IPS-20b (cell line): ENCODE measurements around the gene ADGRB3.
"Not testable (repeated sequence)": the region's sequence is repeated elsewhere in the genome, so short reads cannot be mapped to it uniquely, and the experiment has no call there.

Experiments used
- H3K27ac ChIP-seq: one replicate; pipeline ENCODE4 v1.5.1; 2013; ENCODE audit warnings: low read length
- H3K27me3 ChIP-seq: 2 replicates; pipeline ENCODE4 v1.6.1; 2013; ENCODE audit warnings: mild to moderate bottlenecking, low read length, inconsistent platforms; ENCODE audit not compliant: insufficient read depth
- H3K36me3 ChIP-seq: 2 replicates; pipeline ENCODE4 v1.6.1; 2013; ENCODE audit warnings: low read depth, mild to moderate bottlenecking, inconsistent platforms, low read length, moderate library complexity; ENCODE audit not compliant: insufficient read depth
- H3K4me1 ChIP-seq: 2 replicates; pipeline ENCODE4 v1.6.1; 2013; ENCODE audit warnings: mild to moderate bottlenecking, control low read depth, inconsistent platforms, low read length, moderate library complexity; ENCODE audit not compliant: insufficient read depth
- H3K4me3 ChIP-seq: 2 replicates; pipeline ENCODE4 v1.5.1; 2013; ENCODE audit warnings: mild to moderate bottlenecking, low read length, inconsistent platforms
- H3K9ac ChIP-seq: 2 replicates; pipeline ENCODE4 v1.6.1; 2013; ENCODE audit warnings: low read depth, mild to moderate bottlenecking, inconsistent platforms, low read length, moderate library complexity
- H3K9me3 ChIP-seq: 2 replicates; pipeline ENCODE4 v1.6.1; 2013; ENCODE audit warnings: mild to moderate bottlenecking, low read depth, low read length, inconsistent platforms; ENCODE audit not compliant: insufficient read depth

The ADGRB3 gene

GRCh38 chr6:68975064-68975463 lies 340.0 kb downstream of the ADGRB3 start:
- H3K9me3 ChIP-seq, result no peaks in the 10 kb centered on the region
- no peaks in the 10 kb centered on the region for H3K27me3 ChIP-seq
- H3K4me3 ChIP-seq, result no peak overlapping the region
- no peak overlapping the region for H3K27ac ChIP-seq
- H3K9ac ChIP-seq, result no peak overlapping the region
- no peaks in the 10 kb centered on the region for H3K36me3 ChIP-seq
- no peaks in the 10 kb centered on the region for H3K4me1 ChIP-seq

- H3K4me1 ChIP-seq, result no peaks in the 10 kb centered on the region
- no peaks in the 10 kb centered on the region for H3K36me3 ChIP-seq
- no peaks in the 10 kb centered on the region for H3K27me3 ChIP-seq
- H3K9me3 ChIP-seq, result no peaks in the 10 kb centered on the region
- no peak overlapping the region for H3K4me3 ChIP-seq
- no peak overlapping the region for H3K27ac ChIP-seq
- no peak overlapping the region for H3K9ac ChIP-seq
Measured at GRCh38 chr6:68975816-68976215, 340.7 kb downstream of the ADGRB3 start.

GRCh38 chr6:68976260-68976659 lies 341.2 kb downstream of the ADGRB3 start:
- Histone ChIP-seq H3K9me3 (no peaks in the 10 kb centered on the region), H3K36me3 (no peaks in the 10 kb centered on the region), H3K27me3 (no peaks in the 10 kb centered on the region), H3K4me1 (no peaks in the 10 kb centered on the region), H3K27ac (no peak overlapping the region), H3K9ac (no peak overlapping the region), H3K4me3 (no peak overlapping the region)

GRCh38 chr6:68978411-68978810 lies 343.3 kb downstream of the ADGRB3 start:
- Histone ChIP-seq H3K4me3 (no peak overlapping the region), H3K9me3 (no peaks in the 10 kb centered on the region), H3K27ac (no peak overlapping the region), H3K9ac (no peak overlapping the region), H3K27me3 (no peaks in the 10 kb centered on the region), H3K4me1 (no peaks in the 10 kb centered on the region), H3K36me3 (no peaks in the 10 kb centered on the region)

- H3K9ac ChIP-seq, H3K4me3 ChIP-seq, H3K4me1 ChIP-seq, H3K27me3 ChIP-seq, H3K36me3 ChIP-seq, H3K9me3 ChIP-seq, H3K27ac ChIP-seq: not testable (repeated sequence)
Measured at GRCh38 chr6:68981668-68982067, 346.6 kb downstream of the ADGRB3 start.

- H3K9me3 ChIP-seq, result no peaks in the 10 kb centered on the region
- H3K27ac ChIP-seq, result no peak overlapping the region
- no peak overlapping the region for H3K9ac ChIP-seq
- no peaks in the 10 kb centered on the region for H3K36me3 ChIP-seq
- H3K4me1 ChIP-seq, result no peaks in the 10 kb centered on the region
- H3K27me3 ChIP-seq, result no peaks in the 10 kb centered on the region
- no peak overlapping the region for H3K4me3 ChIP-seq
Measured at GRCh38 chr6:68988698-68989097, 353.6 kb downstream of the ADGRB3 start.

- H3K36me3 ChIP-seq, result no peaks in the 10 kb centered on the region
Measured at GRCh38 chr6:68990317-68990716, 355.2 kb downstream of the ADGRB3 start.

GRCh38 chr6:68993911-68994310 lies 358.8 kb downstream of the ADGRB3 start:
- Histone ChIP-seq H3K4me1 (peaks cover 5% of the 10 kb centered on the region; the same call in 1 of the 2 replicates), H3K27ac (no peak overlapping the region), H3K36me3 (no peaks in the 10 kb centered on the region)

More at GRCh38 chr6:68990317-68990716, 355.2 kb downstream of the ADGRB3 start:
- H3K4me1 ChIP-seq, result peaks cover 5% of the 10 kb centered on the region; the same call in 1 of the 2 replicates
- H3K27me3 ChIP-seq, result no peaks in the 10 kb centered on the region
- no peak overlapping the region for H3K4me3 ChIP-seq
- no peak overlapping the region for H3K27ac ChIP-seq
- no peak overlapping the region for H3K9ac ChIP-seq
- H3K9me3 ChIP-seq, result no peaks in the 10 kb centered on the region

GRCh38 chr6:68994521-68994920 lies 359.4 kb downstream of the ADGRB3 start:
- H3K27ac ChIP-seq, result no peak overlapping the region
- H3K9me3 ChIP-seq, result no peaks in the 10 kb centered on the region
- H3K4me3 ChIP-seq, result no peak overlapping the region
- H3K4me1 ChIP-seq, result peaks cover 5% of the 10 kb centered on the region; the same call in 1 of the 2 replicates
- no peaks in the 10 kb centered on the region for H3K27me3 ChIP-seq
- H3K36me3 ChIP-seq, result no peaks in the 10 kb centered on the region
- no peak overlapping the region for H3K9ac ChIP-seq

More at GRCh38 chr6:68993911-68994310, 358.8 kb downstream of the ADGRB3 start:
- Histone ChIP-seq H3K9ac (no peak overlapping the region), H3K9me3 (no peaks in the 10 kb centered on the region), H3K27me3 (no peaks in the 10 kb centered on the region), H3K4me3 (no peak overlapping the region)

GRCh38 chr6:69005199-69005598 lies 370.1 kb downstream of the ADGRB3 start:
- Histone ChIP-seq H3K9me3 (no peaks in the 10 kb centered on the region), H3K36me3 (no peaks in the 10 kb centered on the region), H3K4me3 (no peak overlapping the region), H3K27me3 (no peaks in the 10 kb centered on the region), H3K9ac (no peak overlapping the region), H3K4me1 (peaks cover 28% of the 10 kb centered on the region), H3K27ac (no peak overlapping the region)

GRCh38 chr6:69007781-69008180 lies 372.7 kb downstream of the ADGRB3 start:
- Histone ChIP-seq H3K4me3 (no peak overlapping the region; the same call in 1 of the 2 replicates), H3K27ac (no peak overlapping the region), H3K27me3 (no peaks in the 10 kb centered on the region), H3K4me1 (peaks cover 36% of the 10 kb centered on the region), H3K9ac (no peak overlapping the region), H3K9me3 (no peaks in the 10 kb centered on the region), H3K36me3 (no peaks in the 10 kb centered on the region)

- no peaks in the 10 kb centered on the region for H3K27me3 ChIP-seq
- H3K4me1 ChIP-seq, result peaks cover 41% of the 10 kb centered on the region
- H3K4me3 ChIP-seq, result no peak overlapping the region
- no peaks in the 10 kb centered on the region for H3K9me3 ChIP-seq
- H3K36me3 ChIP-seq, result no peaks in the 10 kb centered on the region
- H3K27ac ChIP-seq, result no peak overlapping the region
- no peak overlapping the region for H3K9ac ChIP-seq
Measured at GRCh38 chr6:69012211-69012610, 377.1 kb downstream of the ADGRB3 start.

GRCh38 chr6:69012876-69013275 lies 377.8 kb downstream of the ADGRB3 start:
- H3K27ac ChIP-seq, result no peak overlapping the region
- H3K9me3 ChIP-seq, result no peaks in the 10 kb centered on the region
- peaks cover 36% of the 10 kb centered on the region for H3K4me1 ChIP-seq
- no peak overlapping the region for H3K4me3 ChIP-seq
- H3K36me3 ChIP-seq, result no peaks in the 10 kb centered on the region
- no peak overlapping the region for H3K9ac ChIP-seq
- H3K27me3 ChIP-seq, result no peaks in the 10 kb centered on the region
